Pancreas (tissue), 10 donors: ENCODE measurements around the gene NMT1. TPM values are rescaled to one million over a fixed set of nuclear protein-coding genes. Genes with fewer than 3 reads are reported as not detected.

Experiments used
- ATAC-seq, 4 donors: fragments of 200-7000 bp; cut with Tn5 transposase; one replicate each; pipeline versions ENCODE4 v1.8.0 to v1.9.1; 2020; ENCODE audit warnings: mild to moderate bottlenecking in 4 of 4, moderate library complexity in 4 of 4
- DNase-seq, 6 donors: peaks; one replicate each; pipeline ENCODE4 v3.0.0-alpha.2; 2020
- FAIRE-seq: peaks from 2 replicates; lab custom pipeline; 2012; peaks lifted over from hg19 to GRCh38; lab: Jason Lieb, UNC
- H3K27ac ChIP-seq, 4 donors: fragments of 200-600 bp; sonication (generic); 1 replicate in 3 of 4; 2 replicates in 1 of 4; pipeline versions ENCODE4 v1.5.0 to v1.8.0; 2020
- H3K27me3 ChIP-seq, 4 donors: fragments of 200-600 bp; one replicate each; pipeline ENCODE4 v1.8.0; 2021
- H3K36me3 ChIP-seq, 3 donors: fragments of 200-600 bp; sonication (generic) in 1 of 3; one replicate each; pipeline versions ENCODE4 v1.5.0 to v1.8.0; 2020 to 2021
- H3K4me1 ChIP-seq, 3 donors: fragments of 200-600 bp; one replicate each; pipeline ENCODE4 v1.8.0; 2021
- H3K4me3 ChIP-seq, 4 donors: fragments of 200-600 bp; sonication (generic) in 2 of 4; one replicate each; pipeline versions ENCODE4 v1.5.0 to v1.8.0; 2020 to 2021
- H3K9me3 ChIP-seq, 4 donors: fragments of 200-600 bp; one replicate each; pipeline ENCODE4 v1.8.0; 2021
- CTCF ChIP-seq, 4 donors: fragments of 200-600 bp; sonication (generic) in 3 of 4; IDR thresholded peaks; one replicate each; pipeline versions ENCODE4 v1.5.0 to v1.8.0; 2021; ENCODE audit warnings: antibody characterized with exemption in 4 of 4
- WGBS, 2 donors: extraction: QIAGEN DNeasy Blood & Tissue Kit; methylation state at CpG; one replicate each; pipeline ENCODE4 v1.1.7; 2013; 5-methylcytosine and 5-hydroxymethylcytosine counted together
- intact Hi-C, 3 donors: fragments of 100-400 bp; cut with DNase I; formaldehyde crosslinking; loops; one replicate each; pipeline versions ENCODE4 v1.11.1 to v1.14.2; 2022
- polyA plus RNA-seq, 2 donors: library from polyadenylated mRNA; stranded (reverse); fragments of 200-250 nt; gene quantifications; one replicate each; pipeline ENCODE4 v1.2.3, GENCODE V29; 2013
- total RNA-seq, 6 donors: library from RNA; stranded (reverse); fragmentation: NEBNext Ultra II Directional in 4 of 6; extraction: Animal tissue kit (Norgen Biotek cat#: 25700) in 4 of 6; gene quantifications; one replicate each; pipeline versions ENCODE4 v1.2.1 to v1.2.4, GENCODE V29; 2021 to 2023
- donor health status: healthy with polysubstance abuse.
- donor health status: DM: no; HTN: no; CAD: no; lungs with moderate emphysema.
- donor health status: DM: no; HTN: no; CAD: no.
- donor health status: control.
- donor health status: control.
- donor health status: Bipolar disorder and iron deficiency.
- donor health status: DM: yes; HTN: yes; CAD: no.
- donor health status: DM: no; HTN: no; CAD: no.
- donor health status: DM: no; HTN: no; CAD: no.
- donor health status: DM: yes; HTN: yes; CAD: no.

Gene NMT1
- total and polyA plus RNA-seq, 8 donors: 27.0 to 66.5 (median 39.8) TPM

DNA sequence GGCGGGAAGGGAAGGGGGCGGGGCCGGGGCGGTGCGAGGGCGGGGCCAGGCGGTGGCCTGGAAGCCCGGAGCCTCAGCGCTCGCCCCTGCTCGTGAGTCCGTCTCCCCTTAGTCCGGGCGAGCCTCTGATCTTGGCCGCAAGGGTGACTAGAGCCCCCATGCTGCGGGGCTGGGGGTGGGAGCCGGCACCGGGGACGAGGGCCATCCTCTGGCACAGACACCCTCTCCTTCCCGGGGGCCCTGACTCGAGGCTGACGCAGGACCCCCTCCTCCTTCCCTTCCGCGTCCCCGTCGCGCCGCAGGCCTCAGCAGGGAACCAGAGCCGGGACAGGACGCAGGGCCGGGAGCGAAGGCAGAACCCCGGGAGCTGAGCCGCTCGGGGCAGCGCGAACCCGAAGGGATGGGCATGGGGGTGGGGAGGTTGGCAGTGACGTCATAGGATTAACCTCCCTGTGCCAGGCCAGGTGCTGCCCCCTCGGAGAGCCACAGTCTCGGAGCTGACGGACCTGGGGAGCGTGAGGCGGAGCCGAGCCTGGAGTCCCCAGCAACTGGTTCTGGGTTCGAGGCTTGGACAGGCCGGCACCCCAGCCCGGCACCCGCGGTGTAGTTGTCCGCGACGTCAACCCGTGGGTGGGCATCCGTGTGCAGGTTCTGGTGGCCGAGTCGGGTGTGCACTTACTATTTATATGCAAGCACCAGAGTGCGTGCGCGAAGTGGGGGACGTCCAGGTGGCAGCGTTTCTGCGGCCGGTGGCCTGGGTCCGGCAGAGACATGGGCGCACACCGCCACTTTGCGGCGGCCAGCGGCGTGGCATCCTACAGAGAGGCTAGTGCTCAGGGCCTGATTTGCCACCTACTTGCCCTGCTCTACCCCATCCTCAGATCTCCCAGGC lies 71.7 kb downstream of the NMT1 start:
- Histone ChIP-seq H3K27ac (peak overlapping the region; percentile 91 to 94 (median 92)), H3K4me1 (peaks cover 0 to 16% (median 4%) of the 10 kb centered on the region in 3 donors), H3K4me3 (peak overlapping the region; percentile 62 to 90 (median 84)), H3K27me3 (no peaks in the 10 kb centered on the region), H3K9me3 (no peaks in the 10 kb centered on the region), H3K36me3 (no peaks in the 10 kb centered on the region)
- TF ChIP-seq CTCF (IDR thresholded peaks at IDR 0.05): peak; percentile 59 to 73 (median 68)
- 1% methylated on average over 56 to 70 of the region's 71 CpGs for WGBS, 2 donors
- FAIRE-seq: no peak
- DNase-seq: peak; percentile 75 to 93 (median 82)
- intact Hi-C loops: no loop called here
- ATAC-seq: peak; percentile 73 to 81 (median 76)

GRCh38 chr17:45135192-45135977 lies 74.3 kb downstream of the NMT1 start, which contains the start of gene ACBD4:
Gene ACBD4, plus strand, starts transcription at chr17:45135687. Its CDS starts 458 bp downstream, at chr17:45136145.
- H3K27me3 ChIP-seq: no peaks in the 10 kb centered on the region
- 5% methylated on average over 40 of the region's 40 CpGs for WGBS, 2 donors
- H3K4me3 ChIP-seq: peak within 1 kb of the TSS; percentile 71 to 82 (median 81)
- no peaks in the 10 kb centered on the region for H3K9me3 ChIP-seq
- H3K36me3 ChIP-seq: no peaks in the 10 kb centered on the region
- peak; percentile 77 to 90 (median 84) for ATAC-seq
- peak within 1 kb of the TSS; percentile 53 to 79 (median 69) for H3K27ac ChIP-seq
- peak; percentile 94 to 99 (median 96) for DNase-seq
- intact Hi-C loops: loop anchor here in 2 of 3 donors (5.0 kb wide), 1 partner anchor 62 kb away; no protein-coding TSS in a partner anchor
- peak; percentile 100 for TF ChIP-seq CTCF (IDR thresholded peaks at IDR 0.05)
- peaks cover 0 to 16% (median 0%) of the 10 kb centered on the region in 3 donors for H3K4me1 ChIP-seq
- FAIRE-seq: peak; percentile 95

DNA sequence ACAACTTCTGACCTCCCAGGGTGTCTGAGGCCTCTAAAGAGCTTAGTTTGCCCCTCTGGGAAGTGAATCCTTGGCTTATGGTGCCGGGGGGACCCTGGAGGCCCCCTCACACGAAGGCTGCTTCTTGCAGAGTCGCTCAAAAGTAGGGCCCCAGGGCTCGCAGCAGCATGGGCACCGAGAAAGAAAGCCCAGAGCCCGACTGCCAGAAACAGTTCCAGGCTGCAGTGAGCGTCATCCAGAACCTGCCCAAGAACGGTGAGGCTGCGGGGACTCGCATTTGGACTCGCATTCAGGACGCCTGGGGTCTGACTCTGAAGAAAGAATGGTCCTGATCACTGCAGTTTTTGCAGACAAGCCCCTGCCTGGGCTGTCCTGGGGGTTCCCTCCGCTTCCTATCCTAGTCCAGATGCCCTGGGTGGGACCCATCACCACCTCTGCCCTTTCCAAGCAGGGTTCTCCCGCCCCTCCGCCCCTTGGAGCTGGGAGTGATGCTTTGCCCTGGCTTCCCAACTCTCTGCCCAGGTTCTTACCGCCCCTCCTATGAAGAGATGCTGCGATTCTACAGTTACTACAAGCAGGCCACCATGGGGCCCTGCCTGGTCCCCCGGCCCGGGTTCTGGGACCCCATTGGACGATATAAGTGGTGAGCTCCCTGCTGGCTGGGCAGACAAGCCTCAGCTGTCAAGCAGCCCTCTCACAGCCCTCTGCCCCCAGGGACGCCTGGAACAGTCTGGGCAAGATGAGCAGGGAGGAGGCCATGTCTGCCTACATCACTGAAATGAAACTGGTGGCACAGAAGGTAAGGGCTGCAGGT lies 75.1 kb downstream of the NMT1 start:
- H3K4me3 ChIP-seq: peak overlapping the region; percentile 71 to 82 (median 81)
- peaks cover 0 to 16% (median 0%) of the 10 kb centered on the region in 3 donors for H3K4me1 ChIP-seq
- H3K9me3 ChIP-seq: no peaks in the 10 kb centered on the region
- DNase-seq: peak in 3 of 6 donors; percentile 47 to 72 (median 63)
- no peaks in the 10 kb centered on the region for H3K27me3 ChIP-seq
- peak in 2 of 4 donors; percentile 3 to 4 for ATAC-seq
- intact Hi-C loops: loop anchor here in 2 of 3 donors (5.0 kb wide), 1 partner anchor 61 kb away; no protein-coding TSS in a partner anchor
- TF ChIP-seq CTCF (IDR thresholded peaks at IDR 0.05): no peak
- 26 to 35% methylated on average over 19 to 21 of the region's 21 CpGs for WGBS, 2 donors
- no peak for FAIRE-seq
- no peaks in the 10 kb centered on the region for H3K36me3 ChIP-seq
- H3K27ac ChIP-seq: peak overlapping the region; percentile 53 to 79 (median 69)

DNA sequence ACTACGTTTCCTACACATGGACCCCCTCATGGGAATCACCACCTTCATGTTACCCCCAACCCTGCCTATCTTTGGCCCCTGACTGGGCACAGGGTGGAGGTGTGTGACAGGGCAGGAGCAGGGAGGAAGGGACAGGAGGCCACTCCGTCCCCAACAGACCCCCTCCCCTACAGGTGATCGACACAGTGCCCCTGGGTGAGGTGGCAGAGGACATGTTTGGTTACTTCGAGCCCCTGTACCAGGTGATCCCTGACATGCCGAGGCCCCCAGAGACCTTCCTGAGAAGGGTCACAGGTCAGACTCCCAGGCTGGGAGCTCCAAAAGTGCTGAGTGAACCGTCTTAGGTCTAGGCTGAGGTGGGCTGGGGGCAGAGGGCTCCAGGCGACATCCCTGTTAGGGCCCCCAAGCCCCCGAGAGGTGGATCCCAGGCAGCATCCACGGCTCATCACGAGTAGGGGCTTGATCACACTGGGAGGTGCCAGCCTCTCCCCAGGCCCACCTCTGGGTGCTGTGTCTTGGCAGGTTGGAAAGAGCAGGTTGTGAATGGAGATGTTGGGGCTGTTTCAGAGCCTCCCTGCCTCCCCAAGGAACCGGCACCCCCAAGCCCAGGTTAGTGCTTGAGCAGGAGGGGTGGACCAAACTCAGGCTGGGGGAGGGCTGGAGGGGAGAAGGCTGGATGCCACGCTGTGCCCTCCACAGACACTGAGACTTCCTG lies 75.9 kb downstream of the NMT1 start:
- no peaks in the 10 kb centered on the region for H3K27me3 ChIP-seq
- peak in 2 of 6 donors; percentile 42 to 71 for DNase-seq
- no peak for FAIRE-seq
- H3K4me3 ChIP-seq: peak overlapping the region in 2 of 4 donors; percentile 81 to 82
- no peak for ATAC-seq
- TF ChIP-seq CTCF (IDR thresholded peaks at IDR 0.05): no peak
- intact Hi-C loops: loop anchor here in 2 of 3 donors (5.0 kb wide), 1 partner anchor 60 kb away; no protein-coding TSS in a partner anchor
- WGBS, 2 donors: 71 to 75% methylated on average over 12 of the region's 12 CpGs
- no peak overlapping the region for H3K27ac ChIP-seq
- no peaks in the 10 kb centered on the region for H3K9me3 ChIP-seq
- no peaks in the 10 kb centered on the region for H3K36me3 ChIP-seq
- peaks cover 0 to 16% (median 0%) of the 10 kb centered on the region in 3 donors for H3K4me1 ChIP-seq
